ENCODE data around the gene DPP4. TPM values are rescaled to one million over a fixed set of nuclear protein-coding genes. Genes with fewer than 3 reads are reported as not detected.

DPP4 gene
- total RNA-seq, 1 donor from 2014 or later: 94.4 TPM

- Mint-ChIP-seq H3K27ac (peak overlapping the region; percentile 66), H3K27me3 (ENCODE audit: insufficient read depth) (no peaks in the 10 kb centered on the region), H3K4me3 (no peak overlapping the region), H3K36me3 (ENCODE audit: low read depth) (peaks cover 76% of the 10 kb centered on the region), H3K9me3 (peaks cover 6% of the 10 kb centered on the region), H3K4me1 (ENCODE audit: low read depth) (peaks cover 80% of the 10 kb centered on the region)
- no peak for DNase-seq (ENCODE audit: low spot score)
- intact Hi-C loops (cut with micrococcal nuclease): no loop called here
These were observed 71.3 kb downstream of the DPP4 start for GRCh38 chr2:162002623-162003235.

GRCh38 chr2:162000431-162000830, 73.6 kb downstream of the DPP4 start:
- H3K4me3 Mint-ChIP-seq: no peak overlapping the region
- H3K36me3 Mint-ChIP-seq (ENCODE audit: low read depth): peaks cover 79% of the 10 kb centered on the region
- H3K4me1 Mint-ChIP-seq (ENCODE audit: low read depth): peaks cover 89% of the 10 kb centered on the region
- H3K27me3 Mint-ChIP-seq (ENCODE audit: insufficient read depth): no peaks in the 10 kb centered on the region
- DNase-seq (ENCODE audit: low spot score): no peak
- intact Hi-C loops (cut with micrococcal nuclease): no loop called here
- peaks cover 6% of the 10 kb centered on the region for H3K9me3 Mint-ChIP-seq
- peak overlapping the region; percentile 69 for H3K27ac Mint-ChIP-seq

- Mint-ChIP-seq H3K27me3 (ENCODE audit: insufficient read depth) (no peaks in the 10 kb centered on the region), H3K36me3 (ENCODE audit: low read depth) (peaks cover 87% of the 10 kb centered on the region), H3K4me3 (no peak overlapping the region), H3K9me3 (peaks cover 6% of the 10 kb centered on the region), H3K27ac (peak overlapping the region; percentile 84), H3K4me1 (ENCODE audit: low read depth) (peaks cover 94% of the 10 kb centered on the region)
- intact Hi-C loops (cut with micrococcal nuclease): no loop called here
- DNase-seq (ENCODE audit: low spot score): no peak
These were observed 74.7 kb downstream of the DPP4 start for GRCh38 chr2:161999321-161999720.

- intact Hi-C loops (cut with micrococcal nuclease): no loop called here
- Mint-ChIP-seq H3K4me1 (ENCODE audit: low read depth) (peaks cover 94% of the 10 kb centered on the region), H3K36me3 (ENCODE audit: low read depth) (peaks cover 85% of the 10 kb centered on the region), H3K9me3 (peaks cover 6% of the 10 kb centered on the region), H3K27me3 (ENCODE audit: insufficient read depth) (no peaks in the 10 kb centered on the region), H3K4me3 (no peak overlapping the region), H3K27ac (peak overlapping the region; percentile 84)
- DNase-seq (ENCODE audit: low spot score): no peak
These were observed 75.2 kb downstream of the DPP4 start for GRCh38 chr2:161998857-161999256.

DNA sequence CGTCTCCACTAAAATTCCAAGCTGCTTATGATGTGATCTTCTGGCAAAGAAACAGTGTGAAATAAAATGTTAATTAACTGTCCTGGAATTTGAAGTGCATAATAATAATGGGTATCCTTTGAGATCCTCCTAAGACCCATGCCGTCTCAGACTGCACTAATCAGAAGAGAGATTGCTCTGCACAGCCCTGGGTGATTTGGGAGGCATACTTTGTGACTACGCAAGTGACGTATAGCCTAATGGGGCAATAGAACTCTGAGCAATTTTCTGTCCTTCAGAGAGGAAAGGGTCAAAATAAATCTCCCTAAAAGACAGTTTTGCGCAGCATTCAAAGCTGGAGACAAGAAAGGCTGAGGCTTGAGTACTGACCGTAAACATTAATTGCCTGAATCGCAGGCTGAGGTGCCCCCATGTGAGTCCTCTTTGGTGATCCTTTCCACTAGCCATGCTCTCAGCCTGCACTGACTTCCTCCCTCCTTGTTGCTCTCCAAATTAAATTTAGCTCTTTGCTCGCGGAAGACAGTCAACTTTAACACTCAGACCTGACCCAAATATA, 76.0 kb downstream of the DPP4 start:
- H3K4me3 Mint-ChIP-seq: peak overlapping the region; percentile 6
- H3K27me3 Mint-ChIP-seq (ENCODE audit: insufficient read depth): no peaks in the 10 kb centered on the region
- peak overlapping the region; percentile 84 for H3K27ac Mint-ChIP-seq
- intact Hi-C loops (cut with micrococcal nuclease): no loop called here
- DNase-seq (ENCODE audit: low spot score): no peak
- peaks cover 6% of the 10 kb centered on the region for H3K9me3 Mint-ChIP-seq
- peaks cover 94% of the 10 kb centered on the region for H3K4me1 Mint-ChIP-seq (ENCODE audit: low read depth)
- H3K36me3 Mint-ChIP-seq (ENCODE audit: low read depth): peaks cover 82% of the 10 kb centered on the region

DNA sequence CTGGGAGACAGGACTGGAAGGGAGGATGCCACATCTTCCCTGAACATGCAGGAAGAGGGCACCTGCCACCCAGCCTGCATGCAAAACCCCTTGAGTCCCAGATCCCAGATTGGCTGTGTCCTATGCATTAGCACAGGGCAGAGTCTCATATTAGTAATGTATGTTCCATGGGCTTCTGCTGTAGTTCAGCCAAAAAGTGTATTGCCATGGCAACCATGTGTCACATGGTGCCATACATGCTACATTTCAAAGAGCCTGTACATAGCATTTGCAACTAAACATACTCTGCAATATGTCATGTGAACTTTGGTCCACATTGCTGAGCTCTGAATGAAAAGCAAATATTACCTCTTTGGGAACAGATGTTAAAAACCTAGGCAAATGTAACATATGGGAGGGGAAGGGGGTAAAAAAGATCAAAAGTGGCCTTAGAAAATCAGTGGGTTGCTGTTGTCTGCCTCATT, 78.4 kb downstream of the DPP4 start:
- Mint-ChIP-seq H3K27me3 (ENCODE audit: insufficient read depth) (no peaks in the 10 kb centered on the region), H3K4me3 (peak overlapping the region; percentile 83), H3K9me3 (peaks cover under 1% of the 10 kb centered on the region), H3K4me1 (ENCODE audit: low read depth) (peaks cover 87% of the 10 kb centered on the region), H3K27ac (peak overlapping the region; percentile 94), H3K36me3 (ENCODE audit: low read depth) (peaks cover 69% of the 10 kb centered on the region)
- intact Hi-C loops (cut with micrococcal nuclease): loop anchor here (1.0 kb wide), 1 partner anchor 10 kb away; no protein-coding TSS in a partner anchor
- no peak for DNase-seq (ENCODE audit: low spot score)

GRCh38 chr2:161994761-161995520, 79.1 kb downstream of the DPP4 start:
- peaks cover 84% of the 10 kb centered on the region for H3K4me1 Mint-ChIP-seq (ENCODE audit: low read depth)
- peaks cover 64% of the 10 kb centered on the region for H3K36me3 Mint-ChIP-seq (ENCODE audit: low read depth)

GRCh38 chr2:161992531-161992930, 81.5 kb downstream of the DPP4 start:
- intact Hi-C loops (cut with micrococcal nuclease): loop anchor here (1.0 to 2.0 kb wide), 8 partner anchors 11 to 130 kb away; no protein-coding TSS in a partner anchor
- Mint-ChIP-seq H3K27ac (peak overlapping the region; percentile 96), H3K4me1 (ENCODE audit: low read depth) (peaks cover 78% of the 10 kb centered on the region), H3K4me3 (peak overlapping the region; percentile 83), H3K36me3 (ENCODE audit: low read depth) (peaks cover 60% of the 10 kb centered on the region), H3K9me3 (no peaks in the 10 kb centered on the region), H3K27me3 (ENCODE audit: insufficient read depth) (no peaks in the 10 kb centered on the region)
- DNase-seq (ENCODE audit: low spot score): peak; percentile 61

More at GRCh38 chr2:161994761-161995520, 79.1 kb downstream of the DPP4 start:
- DNase-seq (ENCODE audit: low spot score): no peak
- H3K27me3 Mint-ChIP-seq (ENCODE audit: insufficient read depth): no peaks in the 10 kb centered on the region
- H3K9me3 Mint-ChIP-seq: no peaks in the 10 kb centered on the region
- intact Hi-C loops (cut with micrococcal nuclease): loop anchor here (1.0 kb wide), 1 partner anchor 10 kb away; no protein-coding TSS in a partner anchor
- H3K4me3 Mint-ChIP-seq: peak overlapping the region; percentile 83
- peak overlapping the region; percentile 94 for H3K27ac Mint-ChIP-seq

DNA sequence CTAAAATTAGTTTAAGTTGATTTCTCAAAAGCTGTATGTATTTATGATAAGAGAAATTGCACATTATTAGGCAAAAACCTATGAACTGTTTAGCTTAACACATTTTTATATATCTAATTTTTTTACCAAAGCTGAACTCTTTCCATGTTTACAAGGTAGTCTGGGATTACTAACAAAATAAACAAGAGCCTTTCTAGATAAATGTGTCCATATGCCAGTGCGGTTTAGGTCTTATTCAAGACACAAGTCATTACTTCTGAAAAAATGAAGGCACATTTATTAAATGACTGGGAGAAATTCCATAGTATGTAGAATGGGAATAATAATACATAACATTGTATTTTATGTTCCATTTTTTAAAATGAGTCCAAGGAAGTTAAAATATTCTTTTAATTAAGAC, 82.0 kb downstream of the DPP4 start:
- peaks cover 73% of the 10 kb centered on the region for H3K4me1 Mint-ChIP-seq (ENCODE audit: low read depth)

DNA sequence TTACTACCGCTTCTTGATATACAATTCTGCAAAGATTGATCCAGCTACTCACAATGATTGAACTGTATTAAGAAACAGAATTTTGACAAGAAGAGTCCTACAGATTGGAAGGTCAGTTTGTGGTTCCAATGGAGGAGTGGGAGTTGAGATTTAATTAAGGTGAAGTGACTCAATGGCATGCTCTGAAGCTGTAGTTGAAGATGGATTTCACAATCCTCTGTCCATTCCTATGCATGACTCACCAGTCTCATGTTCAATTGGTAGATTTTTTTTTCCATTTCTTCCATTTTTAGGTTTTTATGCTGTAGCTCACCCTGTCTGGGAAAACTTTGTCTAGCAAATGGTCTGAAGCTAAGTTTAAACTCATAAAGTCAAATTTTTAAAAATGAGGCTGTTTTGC, 83.3 kb downstream of the DPP4 start:
- Mint-ChIP-seq H3K27me3 (ENCODE audit: insufficient read depth) (no peaks in the 10 kb centered on the region), H3K36me3 (ENCODE audit: low read depth) (peaks cover 60% of the 10 kb centered on the region), H3K4me3 (peak overlapping the region; percentile 11), H3K9me3 (peaks cover 3% of the 10 kb centered on the region), H3K4me1 (ENCODE audit: low read depth) (peaks cover 61% of the 10 kb centered on the region), H3K27ac (peak overlapping the region; percentile 29)
- intact Hi-C loops (cut with micrococcal nuclease): no loop called here
- no peak for DNase-seq (ENCODE audit: low spot score)

More for the DNA sequence above, 82.0 kb downstream of the DPP4 start:
- Mint-ChIP-seq H3K36me3 (ENCODE audit: low read depth) (peaks cover 59% of the 10 kb centered on the region), H3K27ac (no peak overlapping the region), H3K9me3 (no peaks in the 10 kb centered on the region), H3K4me3 (no peak overlapping the region), H3K27me3 (ENCODE audit: insufficient read depth) (no peaks in the 10 kb centered on the region)
- no peak for DNase-seq (ENCODE audit: low spot score)
- intact Hi-C loops (cut with micrococcal nuclease): loop anchor here (1.0 to 2.0 kb wide), 8 partner anchors 11 to 131 kb away; no protein-coding TSS in a partner anchor

- H3K4me1 Mint-ChIP-seq (ENCODE audit: low read depth): peaks cover 53% of the 10 kb centered on the region
- no peak overlapping the region for H3K27ac Mint-ChIP-seq
- peaks cover 3% of the 10 kb centered on the region for H3K9me3 Mint-ChIP-seq
- no peak overlapping the region for H3K4me3 Mint-ChIP-seq
- no peak for DNase-seq (ENCODE audit: low spot score)
- intact Hi-C loops (cut with micrococcal nuclease): no loop called here
- peaks cover 55% of the 10 kb centered on the region for H3K36me3 Mint-ChIP-seq (ENCODE audit: low read depth)
- H3K27me3 Mint-ChIP-seq (ENCODE audit: insufficient read depth): no peaks in the 10 kb centered on the region
These were observed 84.0 kb downstream of the DPP4 start for GRCh38 chr2:161990036-161990435.

DNA sequence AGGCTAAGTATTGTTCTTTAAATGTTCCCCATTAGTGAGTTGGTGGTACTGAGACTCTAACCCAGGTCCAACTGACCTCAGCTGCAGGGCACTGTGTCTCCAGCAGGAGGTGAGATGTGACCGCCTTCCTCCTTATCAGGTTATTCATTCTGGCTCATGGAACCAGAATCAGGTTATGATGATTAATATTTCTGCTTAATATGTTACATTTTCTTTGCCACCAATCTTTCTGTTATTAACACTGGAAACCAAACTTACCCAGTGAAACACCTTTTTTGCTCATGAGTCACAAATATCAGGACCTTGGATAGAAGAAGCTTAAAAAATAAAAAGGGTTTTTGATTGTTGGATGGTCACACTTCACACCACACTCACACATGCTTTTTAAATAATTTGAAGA, 85.4 kb downstream of the DPP4 start:
- intact Hi-C loops (cut with micrococcal nuclease): no loop called here
- no peak for DNase-seq (ENCODE audit: low spot score)
- Mint-ChIP-seq H3K9me3 (peaks cover 3% of the 10 kb centered on the region), H3K4me3 (no peak overlapping the region), H3K36me3 (ENCODE audit: low read depth) (peaks cover 47% of the 10 kb centered on the region), H3K4me1 (ENCODE audit: low read depth) (peaks cover 40% of the 10 kb centered on the region), H3K27ac (peak overlapping the region; percentile 36), H3K27me3 (ENCODE audit: insufficient read depth) (no peaks in the 10 kb centered on the region)

- peaks cover 38% of the 10 kb centered on the region for H3K36me3 Mint-ChIP-seq (ENCODE audit: low read depth)
- no peak for DNase-seq (ENCODE audit: low spot score)
- H3K4me1 Mint-ChIP-seq (ENCODE audit: low read depth): peaks cover 41% of the 10 kb centered on the region
- H3K4me3 Mint-ChIP-seq: no peak overlapping the region
- H3K9me3 Mint-ChIP-seq: peaks cover 3% of the 10 kb centered on the region
- H3K27me3 Mint-ChIP-seq (ENCODE audit: insufficient read depth): no peaks in the 10 kb centered on the region
- H3K27ac Mint-ChIP-seq: no peak overlapping the region
- intact Hi-C loops (cut with micrococcal nuclease): no loop called here
These were observed 86.7 kb downstream of the DPP4 start for GRCh38 chr2:161987311-161987710.
